Natural killer cell (primary cell): ENCODE measurements around the gene SBNO1. TPM values are rescaled to one million over a fixed set of nuclear protein-coding genes. Genes with fewer than 3 reads are reported as not detected.

Source experiments
- ATAC-seq, 3 donors: fragments of 150-1000 bp in 2 of 3; fragments of 200-7000 bp in 1 of 3; cut with Tn5 transposase; 1 replicate in 1 of 3; 2 replicates in 2 of 3; pipeline ENCODE4 v1.10.0; 2021; ENCODE audit warnings: mild to moderate bottlenecking in 2 of 3, moderate library complexity in 2 of 3
- DNase-seq, 2 donors: peaks; one replicate each; pipeline versions ENCODE4 v3.0.0 to v3.0.0-alpha.2; 2013 to 2021; ENCODE audit warnings: mixed read lengths in 1 of 2
- H3K27ac ChIP-seq: one replicate; pipeline ENCODE4 v1.5.1; 2013; ENCODE audit warnings: mild to moderate bottlenecking, low read length
- H3K27me3 ChIP-seq: one replicate; pipeline ENCODE4 v1.6.1; 2013; ENCODE audit warnings: low read length; ENCODE audit not compliant: control insufficient read depth, insufficient read depth
- H3K36me3 ChIP-seq: one replicate; pipeline ENCODE4 v1.6.1; 2013; ENCODE audit warnings: low read length; ENCODE audit not compliant: control insufficient read depth, insufficient read depth
- H3K4me1 ChIP-seq: one replicate; pipeline ENCODE4 v1.6.1; 2013; ENCODE audit warnings: low read length; ENCODE audit not compliant: control insufficient read depth, insufficient read depth
- H3K4me3 ChIP-seq: one replicate; pipeline ENCODE4 v1.5.1; 2013; ENCODE audit warnings: low read length
- H3K9me3 ChIP-seq: one replicate; pipeline ENCODE4 v1.6.1; 2013; ENCODE audit warnings: low read length; ENCODE audit not compliant: control insufficient read depth, insufficient read depth
- H3K27ac Mint-ChIP-seq, 2 donors: one replicate each; pipeline ENCODE4 v1.8.0; 2022; ENCODE audit warnings: mild to moderate bottlenecking in 2 of 2, mixed read lengths in 2 of 2, moderate library complexity in 1 of 2
- H3K27me3 Mint-ChIP-seq, 2 donors: one replicate each; pipeline ENCODE4 v1.8.0; 2022; ENCODE audit warnings: low read depth in 2 of 2, mixed read lengths in 2 of 2
- H3K36me3 Mint-ChIP-seq: one replicate; pipeline ENCODE4 v1.8.0; 2022; ENCODE audit warnings: mixed read lengths
- H3K4me1 Mint-ChIP-seq, 2 donors: one replicate each; pipeline ENCODE4 v1.8.0; 2022; ENCODE audit warnings: mixed read lengths in 2 of 2
- H3K4me3 Mint-ChIP-seq: one replicate; pipeline ENCODE4 v1.8.0; 2022; ENCODE audit warnings: mild to moderate bottlenecking, moderate library complexity, mixed read lengths
- H3K9me3 Mint-ChIP-seq, 2 donors: one replicate each; pipeline ENCODE4 v1.8.0; 2022; ENCODE audit warnings: mixed read lengths in 2 of 2
- WGBS: methylation state at CpG from one replicate; pipeline ENCODE4 v1.1.7; 2013; ENCODE audit warnings: missing lambda C conversion rate; ENCODE audit not compliant: insufficient coverage; 5-methylcytosine and 5-hydroxymethylcytosine counted together
- intact Hi-C: fragments of 100-400 bp; cut with micrococcal nuclease; formaldehyde crosslinking; loops from one replicate; pipeline ENCODE4 v1.14.2; 2022
- total RNA-seq, 4 donors: library from RNA; stranded (reverse); fragments of 120-200 nt in 1 of 4; gene quantifications; one replicate each; pipeline versions ENCODE4 v1.2.3 to v1.2.4, GENCODE V29; 2013 to 2022
- TF ChIP-seq, protein P1 (sequence below): fragments of 200-600 bp; IDR thresholded peaks from one replicate; pipeline ENCODE4 v1.8.0; 2022; ENCODE audit warnings: antibody characterized with exemption

SBNO1 gene
- total RNA-seq, 3 donors from 2014 or later (not counting 1 experiment from before 2014, with no cell fraction given): 30.7 to 40.3 (median 34.3) TPM

- H3K9me3 Mint-ChIP-seq: no peaks in the 10 kb centered on the region
- no peak overlapping the region for H3K4me3 ChIP-seq
- H3K4me1 ChIP-seq: no peaks in the 10 kb centered on the region
- intact Hi-C loops: no loop called here
- peaks cover 53% of the 10 kb centered on the region for H3K36me3 ChIP-seq
- no peaks in the 10 kb centered on the region for H3K4me1 Mint-ChIP-seq
- TF ChIP-seq, protein P1, sequence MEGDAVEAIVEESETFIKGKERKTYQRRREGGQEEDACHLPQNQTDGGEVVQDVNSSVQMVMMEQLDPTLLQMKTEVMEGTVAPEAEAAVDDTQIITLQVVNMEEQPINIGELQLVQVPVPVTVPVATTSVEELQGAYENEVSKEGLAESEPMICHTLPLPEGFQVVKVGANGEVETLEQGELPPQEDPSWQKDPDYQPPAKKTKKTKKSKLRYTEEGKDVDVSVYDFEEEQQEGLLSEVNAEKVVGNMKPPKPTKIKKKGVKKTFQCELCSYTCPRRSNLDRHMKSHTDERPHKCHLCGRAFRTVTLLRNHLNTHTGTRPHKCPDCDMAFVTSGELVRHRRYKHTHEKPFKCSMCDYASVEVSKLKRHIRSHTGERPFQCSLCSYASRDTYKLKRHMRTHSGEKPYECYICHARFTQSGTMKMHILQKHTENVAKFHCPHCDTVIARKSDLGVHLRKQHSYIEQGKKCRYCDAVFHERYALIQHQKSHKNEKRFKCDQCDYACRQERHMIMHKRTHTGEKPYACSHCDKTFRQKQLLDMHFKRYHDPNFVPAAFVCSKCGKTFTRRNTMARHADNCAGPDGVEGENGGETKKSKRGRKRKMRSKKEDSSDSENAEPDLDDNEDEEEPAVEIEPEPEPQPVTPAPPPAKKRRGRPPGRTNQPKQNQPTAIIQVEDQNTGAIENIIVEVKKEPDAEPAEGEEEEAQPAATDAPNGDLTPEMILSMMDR: no peak
- 98% methylated on average over 9 of the region's 9 CpGs for WGBS
- no peaks in the 10 kb centered on the region for H3K9me3 ChIP-seq
- peaks cover 7% of the 10 kb centered on the region for H3K36me3 Mint-ChIP-seq
- DNase-seq: no peak
- H3K27me3 Mint-ChIP-seq: no peaks in the 10 kb centered on the region
- no peak overlapping the region for H3K4me3 Mint-ChIP-seq
- no peak for ATAC-seq
- no peak overlapping the region for H3K27ac Mint-ChIP-seq
- H3K27ac ChIP-seq: no peak overlapping the region
- H3K27me3 ChIP-seq: no peaks in the 10 kb centered on the region
These were observed 71.4 kb downstream of the SBNO1 start for GRCh38 chr12:123293178-123293760.

- intact Hi-C loops: no loop called here
- H3K4me1 ChIP-seq: no peaks in the 10 kb centered on the region
- H3K4me3 ChIP-seq: no peak overlapping the region
- Mint-ChIP-seq H3K27me3 (no peaks in the 10 kb centered on the region), H3K27ac (no peak overlapping the region), H3K4me1 (no peaks in the 10 kb centered on the region), H3K4me3 (no peak overlapping the region), H3K36me3 (no peaks in the 10 kb centered on the region), H3K9me3 (no peaks in the 10 kb centered on the region)
- TF ChIP-seq, protein P1: no peak
- DNase-seq: no peak
- peaks cover 30% of the 10 kb centered on the region for H3K36me3 ChIP-seq
- no peaks in the 10 kb centered on the region for H3K9me3 ChIP-seq
- WGBS: 99% methylated on average over 11 of the region's 11 CpGs
- H3K27me3 ChIP-seq: no peaks in the 10 kb centered on the region
- no peak for ATAC-seq
- H3K27ac ChIP-seq: no peak overlapping the region
These were observed 74.7 kb downstream of the SBNO1 start for GRCh38 chr12:123289911-123290310.

GRCh38 chr12:123288751-123289346 is 75.8 kb downstream of the SBNO1 start:
- peaks cover 23% of the 10 kb centered on the region for H3K36me3 ChIP-seq
- H3K4me3 ChIP-seq: no peak overlapping the region
- H3K27ac ChIP-seq: no peak overlapping the region
- Mint-ChIP-seq H3K36me3 (no peaks in the 10 kb centered on the region), H3K4me3 (no peak overlapping the region), H3K9me3 (no peaks in the 10 kb centered on the region), H3K4me1 (no peaks in the 10 kb centered on the region), H3K27me3 (no peaks in the 10 kb centered on the region), H3K27ac (no peak overlapping the region)
- WGBS: 96% methylated on average over 20 of the region's 20 CpGs
- ATAC-seq (no peak), DNase-seq (no peak)
- intact Hi-C loops: no loop called here
- TF ChIP-seq, protein P1: no peak
- H3K9me3 ChIP-seq: no peaks in the 10 kb centered on the region
- H3K27me3 ChIP-seq: no peaks in the 10 kb centered on the region
- no peaks in the 10 kb centered on the region for H3K4me1 ChIP-seq
